ENCODE measurements around the gene TRIM49D2. TPM values are rescaled to one million over a fixed set of nuclear protein-coding genes. Genes with fewer than 3 reads are reported as not detected.
"Not testable (repeated sequence)": the region's sequence is repeated elsewhere in the genome, so short reads cannot be mapped to it uniquely, and the experiment has no call there.

The TRIM49D2 gene, protein sequence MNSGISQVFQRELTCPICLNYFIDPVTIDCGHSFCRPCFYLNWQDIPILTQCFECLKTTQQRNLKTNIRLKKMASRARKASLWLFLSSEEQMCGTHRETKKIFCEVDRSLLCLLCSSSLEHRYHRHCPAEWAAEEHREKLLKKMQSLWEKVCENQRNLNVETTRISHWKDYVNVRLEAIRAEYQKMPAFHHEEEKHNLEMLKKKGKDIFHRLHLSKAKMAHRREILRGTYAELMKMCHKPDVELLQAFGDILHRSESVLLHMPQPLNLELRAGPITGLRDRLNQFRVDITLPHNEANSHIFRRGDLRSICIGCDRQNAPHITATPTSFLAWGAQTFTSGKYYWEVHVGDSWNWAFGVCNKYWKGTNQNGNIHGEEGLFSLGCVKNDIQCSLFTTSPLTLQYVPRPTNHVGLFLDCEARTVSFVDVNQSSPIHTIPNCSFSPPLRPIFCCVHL
- total RNA-seq (2014; rRNA removed; shearing (Covaris generic)): not detected in 2 replicates

DNA sequence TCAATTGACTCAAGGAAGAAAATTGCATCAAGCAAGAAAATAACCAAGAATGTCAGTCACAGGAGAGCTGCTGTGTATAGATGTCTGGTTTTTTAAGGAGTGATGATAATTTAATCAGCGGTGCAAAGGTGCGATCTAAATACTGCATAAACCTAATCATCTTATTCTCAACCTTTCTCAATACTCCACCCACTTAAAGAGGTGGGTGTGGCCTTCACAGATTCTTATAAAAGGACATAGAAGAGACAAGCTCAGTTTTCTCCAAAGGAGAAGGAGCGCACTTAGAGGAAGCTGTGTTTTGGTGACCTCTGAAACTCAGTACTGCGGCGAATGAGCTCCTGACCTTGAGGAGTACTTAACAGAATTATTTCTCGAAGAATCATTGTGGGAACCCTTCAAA, at the start of gene TRIM49D2:
Gene TRIM49D2 (plus strand): TSS at position 301 of the 400 bp plus-strand sequence. CDS start 2,698 bp downstream, outside the sequence.
- not testable (repeated sequence) for H3K27me3 ChIP-seq; DNase-seq; H3K4me3 ChIP-seq; H3K9me3 ChIP-seq (replicated peaks); H3K27ac ChIP-seq; H3K4me1 ChIP-seq; H3K36me3 ChIP-seq

DNA sequence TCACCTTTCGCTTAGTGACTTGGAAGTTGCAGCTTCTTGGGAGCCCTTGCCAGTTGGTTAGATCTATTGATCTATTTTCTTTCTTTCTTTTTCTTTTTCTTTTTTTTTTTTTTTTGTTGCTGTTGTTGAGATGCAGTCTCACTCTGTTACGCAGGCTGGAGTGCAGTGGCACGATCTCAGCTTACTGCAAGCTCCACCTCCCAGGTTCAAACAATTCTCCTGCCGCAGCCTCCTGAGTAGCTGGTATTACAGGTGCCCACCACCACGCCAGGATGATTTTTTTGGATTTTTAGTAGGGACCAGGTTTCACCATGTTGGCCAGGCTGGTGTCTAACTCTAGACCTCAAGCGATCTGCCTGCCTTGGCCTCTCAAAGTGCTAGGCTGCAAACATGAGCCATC, 46.4 kb upstream of the TRIM49D2 start:
- not testable (repeated sequence) for DNase-seq; H3K9me3 ChIP-seq (replicated peaks); H3K27ac ChIP-seq

DNA sequence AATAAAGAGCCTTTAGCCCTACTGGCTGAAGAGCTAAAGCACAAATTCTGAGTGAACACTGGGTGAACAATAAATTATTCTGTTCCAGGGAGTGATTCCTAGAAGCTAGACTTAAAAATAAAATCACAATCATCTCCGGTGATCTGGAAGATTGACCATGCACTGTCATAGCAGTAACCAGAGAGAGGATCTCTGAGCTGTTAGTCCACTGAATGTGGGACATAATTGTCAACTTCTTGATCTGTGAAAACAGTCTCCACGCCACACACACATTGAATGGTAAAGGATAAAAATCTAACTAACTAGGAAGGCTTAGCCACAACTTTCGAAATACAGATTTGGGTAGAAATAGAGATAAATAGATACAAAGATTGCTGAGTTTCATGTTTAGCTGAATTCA, 30.6 kb upstream of the TRIM49D2 start:
- not testable (repeated sequence) for H3K27ac ChIP-seq; H3K4me1 ChIP-seq; H3K36me3 ChIP-seq; H3K4me3 ChIP-seq; DNase-seq; H3K9me3 ChIP-seq (replicated peaks); H3K27me3 ChIP-seq

More for the DNA sequence above, 46.4 kb upstream of the TRIM49D2 start:
- not testable (repeated sequence) for H3K36me3 ChIP-seq, H3K4me1 ChIP-seq, H3K27me3 ChIP-seq, H3K4me3 ChIP-seq

DNA sequence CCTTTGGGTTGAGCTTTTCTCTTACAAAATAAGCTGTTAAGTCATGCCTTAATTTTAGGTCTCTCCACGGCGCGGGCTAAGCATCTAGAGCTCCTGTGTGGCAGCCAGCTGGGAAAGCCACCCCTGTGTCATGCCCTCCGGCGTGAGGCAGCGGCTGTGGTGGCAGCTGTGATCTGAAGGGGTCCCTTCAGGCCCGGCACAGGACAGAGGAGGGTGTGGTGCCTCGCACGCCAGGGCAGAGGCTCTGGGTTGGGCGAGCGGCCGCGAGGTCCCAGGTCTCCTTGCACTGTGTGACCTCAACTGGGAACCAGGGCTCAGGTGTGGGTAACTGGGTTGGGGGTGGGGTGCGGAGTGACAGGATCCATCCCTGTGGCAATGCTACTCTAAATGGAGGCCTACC, 23.1 kb upstream of the TRIM49D2 start:
- H3K9me3 ChIP-seq (replicated peaks); H3K4me3 ChIP-seq; H3K27me3 ChIP-seq; DNase-seq; H3K36me3 ChIP-seq; H3K4me1 ChIP-seq; H3K27ac ChIP-seq: not testable (repeated sequence)

DNA sequence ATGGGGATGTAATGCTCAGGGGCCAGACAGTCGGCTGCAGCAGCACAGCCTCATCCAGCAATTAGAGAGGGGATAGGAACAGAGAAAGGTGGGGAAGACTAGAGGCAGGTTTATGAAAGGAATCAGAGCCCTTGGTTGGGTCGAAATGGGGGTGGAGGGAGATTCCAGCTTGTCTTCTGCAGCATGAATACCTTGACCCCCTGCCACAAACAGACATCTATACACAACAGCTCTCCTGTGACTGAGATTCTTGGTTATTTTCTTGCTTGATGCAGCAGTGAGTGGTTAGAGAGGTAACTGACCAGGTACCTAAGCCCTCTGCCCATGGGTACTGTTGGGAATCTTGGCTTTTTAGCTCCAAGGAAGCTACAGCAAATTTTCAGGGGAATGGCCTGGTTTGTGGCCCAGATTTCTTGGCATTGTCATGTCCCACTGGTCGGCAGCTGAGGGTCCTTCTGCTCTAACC, 1.6 kb upstream of the TRIM49D2 start, which contains the start of gene TRIM49D1:
Gene TRIM49D1 (minus strand): TSS at position 51 of the 466 bp plus-strand sequence. CDS start 4,535 bp downstream, outside the sequence.
- Histone ChIP-seq H3K27me3 (no peaks in the 10 kb centered on the region), H3K9me3 (replicated peaks) (no peaks in the 10 kb centered on the region), H3K4me3 (no peak within 1 kb of the TSS), H3K36me3 (no peaks in the 10 kb centered on the region), H3K27ac (no peak within 1 kb of the TSS), H3K4me1 (no peaks in the 10 kb centered on the region)
- DNase-seq: no peak

DNA sequence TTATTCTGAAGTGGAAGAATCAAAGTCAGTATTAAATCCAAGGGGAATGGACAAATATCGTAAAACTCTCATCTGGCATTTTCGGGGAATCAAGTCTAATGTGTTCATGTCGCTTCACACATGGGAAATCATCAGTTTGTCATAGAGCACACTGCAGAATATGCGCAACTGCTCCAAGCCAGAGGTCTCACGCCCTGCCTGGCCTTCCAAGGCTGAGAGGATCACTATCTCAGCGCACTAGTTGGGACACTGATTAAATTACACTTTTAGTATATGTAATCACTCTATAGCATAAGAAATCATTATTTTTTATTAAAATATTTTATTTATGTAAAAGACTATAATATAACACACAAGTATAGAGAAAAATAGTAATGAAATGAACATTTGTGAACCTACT, 37.0 kb downstream of the TRIM49D2 start:
- not testable (repeated sequence) for H3K4me1 ChIP-seq; H3K27ac ChIP-seq; DNase-seq; H3K9me3 ChIP-seq (replicated peaks); H3K36me3 ChIP-seq; H3K27me3 ChIP-seq; H3K4me3 ChIP-seq

DNA sequence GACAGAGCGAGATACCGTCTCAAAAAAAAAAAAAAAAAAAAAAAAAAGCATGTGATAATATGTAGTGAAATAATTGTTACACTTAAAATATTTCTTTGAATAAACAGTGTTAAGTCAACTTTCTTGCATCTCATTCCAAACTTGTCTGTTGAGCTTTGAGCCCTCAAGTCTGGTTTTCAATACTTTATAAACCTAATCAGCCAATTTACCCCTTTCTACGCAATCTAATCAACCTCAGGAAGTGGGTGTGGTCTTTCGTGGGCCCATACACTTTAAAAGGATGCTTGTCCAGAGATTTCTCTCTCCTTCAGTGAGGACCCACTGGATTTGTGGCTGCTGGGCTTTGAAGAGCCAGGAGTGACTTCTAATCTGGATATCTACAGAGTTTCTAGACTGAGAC, 41.9 kb downstream of the TRIM49D2 start, which contains the start of gene TRIM64:
Gene TRIM64 (plus strand): TSS at position 301 of the 400 bp plus-strand sequence. CDS start 2,467 bp downstream, outside the sequence.
- not testable (repeated sequence) for H3K4me1 ChIP-seq; H3K27ac ChIP-seq; H3K27me3 ChIP-seq; DNase-seq; H3K9me3 ChIP-seq (replicated peaks); H3K4me3 ChIP-seq; H3K36me3 ChIP-seq

Other genes starting within 250 kb of the TRIM49D2 start
- gene TRIM77, start 213.8 kb upstream of the TRIM49D2 start, total RNA-seq (2014; rRNA removed; shearing (Covaris generic)): not detected in 2 replicates
- not detected in 2 replicates for gene TRIM49, start 115.5 kb upstream of the TRIM49D2 start, total RNA-seq (2014; rRNA removed; shearing (Covaris generic))
- gene TRIM64B, start 45.6 kb upstream of the TRIM49D2 start, total RNA-seq (2014; rRNA removed; shearing (Covaris generic)): not detected in 2 replicates
- not detected in 2 replicates for gene TRIM49D1, start 1.8 kb upstream of the TRIM49D2 start, total RNA-seq (2014; rRNA removed; shearing (Covaris generic))
- not detected in 2 replicates for gene TRIM64, start 42.0 kb downstream of the TRIM49D2 start, total RNA-seq (2014; rRNA removed; shearing (Covaris generic))
- not detected in 2 replicates for gene TRIM49C, start 107.0 kb downstream of the TRIM49D2 start, total RNA-seq (2014; rRNA removed; shearing (Covaris generic))
- not detected in 2 replicates for gene UBTFL1, start 161.9 kb downstream of the TRIM49D2 start, total RNA-seq (2014; rRNA removed; shearing (Covaris generic))
- gene NAALAD2, start 210.6 kb downstream of the TRIM49D2 start, total RNA-seq (2014; rRNA removed; shearing (Covaris generic)): 0.06 TPM in 1 of 2 replicates, not detected in the other